ENCODE results near the gene FIP1L1.

DNA sequence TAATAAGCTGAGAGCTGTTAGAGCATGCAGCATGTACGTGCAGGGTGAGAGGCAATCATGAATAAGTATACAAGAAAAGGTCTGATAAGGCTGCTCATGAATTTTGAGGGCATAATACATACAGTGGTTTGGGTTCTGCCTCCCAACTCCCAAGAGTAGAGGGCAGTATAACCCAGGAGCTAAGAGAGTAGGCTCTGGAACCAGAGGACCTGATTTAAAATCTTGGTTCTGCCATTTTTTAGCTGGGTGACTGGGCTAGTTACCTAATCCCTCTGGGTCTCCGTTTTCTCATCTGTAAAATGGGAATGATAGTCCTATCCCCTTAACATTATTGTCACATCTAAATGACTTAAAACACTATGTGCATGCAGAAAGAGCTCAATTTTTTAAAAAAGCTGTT is 128.5 kb downstream of the FIP1L1 start:
- TF ChIP-seq, protein P1, sequence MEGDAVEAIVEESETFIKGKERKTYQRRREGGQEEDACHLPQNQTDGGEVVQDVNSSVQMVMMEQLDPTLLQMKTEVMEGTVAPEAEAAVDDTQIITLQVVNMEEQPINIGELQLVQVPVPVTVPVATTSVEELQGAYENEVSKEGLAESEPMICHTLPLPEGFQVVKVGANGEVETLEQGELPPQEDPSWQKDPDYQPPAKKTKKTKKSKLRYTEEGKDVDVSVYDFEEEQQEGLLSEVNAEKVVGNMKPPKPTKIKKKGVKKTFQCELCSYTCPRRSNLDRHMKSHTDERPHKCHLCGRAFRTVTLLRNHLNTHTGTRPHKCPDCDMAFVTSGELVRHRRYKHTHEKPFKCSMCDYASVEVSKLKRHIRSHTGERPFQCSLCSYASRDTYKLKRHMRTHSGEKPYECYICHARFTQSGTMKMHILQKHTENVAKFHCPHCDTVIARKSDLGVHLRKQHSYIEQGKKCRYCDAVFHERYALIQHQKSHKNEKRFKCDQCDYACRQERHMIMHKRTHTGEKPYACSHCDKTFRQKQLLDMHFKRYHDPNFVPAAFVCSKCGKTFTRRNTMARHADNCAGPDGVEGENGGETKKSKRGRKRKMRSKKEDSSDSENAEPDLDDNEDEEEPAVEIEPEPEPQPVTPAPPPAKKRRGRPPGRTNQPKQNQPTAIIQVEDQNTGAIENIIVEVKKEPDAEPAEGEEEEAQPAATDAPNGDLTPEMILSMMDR (IDR thresholded peaks at IDR 0.05) = no peak
- no peak for TF ChIP-seq POLR2A (IDR thresholded peaks at IDR 0.05)
